Fibroblast of mammary gland (primary cell): ENCODE measurements around the gene FAT1.

Source experiments
- DNase-seq: peaks from one replicate; pipeline ENCODE4 v3.0.0-alpha.2; 2010; ENCODE audit warnings: low read depth
- H3K4me3 ChIP-seq: 2 replicates; pipeline ENCODE4 v1.5.1; 2011; ENCODE audit warnings: low read depth, mild to moderate bottlenecking, low read length, moderate library complexity; ENCODE audit not compliant: control insufficient read depth
- TF ChIP-seq, protein P1 (sequence below): conservative IDR thresholded peaks from 2 replicates; pipeline ENCODE4 v1.5.1; 2011; ENCODE audit warnings: low read depth, low read length, inconsistent platforms; ENCODE audit not compliant: control insufficient read depth, insufficient read depth

The FAT1 gene

DNA sequence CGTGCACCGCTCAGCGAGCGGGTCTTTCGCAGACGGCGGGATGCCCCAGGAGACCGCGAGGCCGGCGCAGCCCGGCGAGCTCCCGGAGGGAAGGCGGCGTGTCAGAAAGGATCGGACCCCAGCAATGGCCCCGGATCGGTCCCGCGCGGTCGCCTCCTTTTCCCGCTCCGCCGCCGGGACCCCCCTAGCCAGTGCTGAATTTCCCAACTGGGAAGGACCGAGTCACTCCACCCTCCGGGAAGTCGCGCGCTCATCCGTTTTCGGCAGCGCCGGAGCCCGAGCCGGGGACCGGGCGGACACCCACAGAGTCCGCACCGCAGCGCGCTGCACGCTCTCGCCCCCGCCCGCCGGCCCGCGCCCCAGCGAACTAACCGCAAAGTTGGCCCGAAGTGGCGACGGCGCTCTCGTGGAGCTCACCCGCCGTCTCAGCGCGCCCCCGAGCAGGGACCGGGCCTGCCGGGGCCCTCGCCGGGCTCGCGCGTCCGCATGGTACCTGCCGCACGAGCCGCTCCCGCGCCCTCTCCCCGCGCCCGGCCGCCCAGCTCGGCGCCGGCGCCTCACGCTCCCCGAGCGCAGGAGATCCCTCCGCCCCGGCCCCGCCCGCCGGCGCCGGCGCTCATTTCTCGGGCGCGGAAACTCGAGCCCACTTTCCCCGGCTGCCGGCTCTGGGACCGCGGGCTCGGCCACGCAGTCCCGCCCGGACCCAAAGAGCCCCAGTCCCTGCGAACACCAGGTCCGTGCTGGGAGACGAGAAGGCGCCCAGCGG is at the start of gene FAT1:
TSS of gene FAT1 (minus strand) at position 565 of the 766 bp plus-strand sequence. CDS start 14,029 bp downstream, outside the sequence.
- DNase-seq, result peak; percentile 72
- TF ChIP-seq, protein P1, sequence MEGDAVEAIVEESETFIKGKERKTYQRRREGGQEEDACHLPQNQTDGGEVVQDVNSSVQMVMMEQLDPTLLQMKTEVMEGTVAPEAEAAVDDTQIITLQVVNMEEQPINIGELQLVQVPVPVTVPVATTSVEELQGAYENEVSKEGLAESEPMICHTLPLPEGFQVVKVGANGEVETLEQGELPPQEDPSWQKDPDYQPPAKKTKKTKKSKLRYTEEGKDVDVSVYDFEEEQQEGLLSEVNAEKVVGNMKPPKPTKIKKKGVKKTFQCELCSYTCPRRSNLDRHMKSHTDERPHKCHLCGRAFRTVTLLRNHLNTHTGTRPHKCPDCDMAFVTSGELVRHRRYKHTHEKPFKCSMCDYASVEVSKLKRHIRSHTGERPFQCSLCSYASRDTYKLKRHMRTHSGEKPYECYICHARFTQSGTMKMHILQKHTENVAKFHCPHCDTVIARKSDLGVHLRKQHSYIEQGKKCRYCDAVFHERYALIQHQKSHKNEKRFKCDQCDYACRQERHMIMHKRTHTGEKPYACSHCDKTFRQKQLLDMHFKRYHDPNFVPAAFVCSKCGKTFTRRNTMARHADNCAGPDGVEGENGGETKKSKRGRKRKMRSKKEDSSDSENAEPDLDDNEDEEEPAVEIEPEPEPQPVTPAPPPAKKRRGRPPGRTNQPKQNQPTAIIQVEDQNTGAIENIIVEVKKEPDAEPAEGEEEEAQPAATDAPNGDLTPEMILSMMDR, result no peak
- peak within 1 kb of the TSS; percentile 90 for H3K4me3 ChIP-seq

GRCh38 chr4:186772936-186773487 is 49.4 kb upstream of the FAT1 start:
- no peak overlapping the region for H3K4me3 ChIP-seq
- TF ChIP-seq, protein P1, result no peak
- no peak for DNase-seq

DNA sequence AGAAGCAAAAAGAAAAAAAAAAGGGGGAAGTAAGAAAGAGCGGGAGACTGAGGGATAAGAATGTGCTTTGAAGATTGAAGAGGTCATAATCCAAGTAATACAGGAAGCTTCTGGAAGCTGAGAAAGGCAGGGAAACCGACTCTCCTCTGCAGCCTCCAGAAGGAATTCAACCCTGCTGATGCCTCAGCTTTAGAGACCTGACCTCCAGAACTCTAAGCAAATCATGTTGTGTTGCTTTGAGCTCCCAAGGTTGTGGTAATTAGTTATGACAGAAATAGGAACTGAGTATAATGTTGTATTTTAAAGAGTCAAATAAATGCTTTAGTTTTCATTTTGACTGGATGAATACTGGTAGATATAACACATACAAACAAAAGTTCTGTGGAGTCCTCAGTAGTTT is 48.0 kb upstream of the FAT1 start:
- TF ChIP-seq, protein P1, result no peak
- no peak for DNase-seq
- H3K4me3 ChIP-seq, result no peak overlapping the region

DNA sequence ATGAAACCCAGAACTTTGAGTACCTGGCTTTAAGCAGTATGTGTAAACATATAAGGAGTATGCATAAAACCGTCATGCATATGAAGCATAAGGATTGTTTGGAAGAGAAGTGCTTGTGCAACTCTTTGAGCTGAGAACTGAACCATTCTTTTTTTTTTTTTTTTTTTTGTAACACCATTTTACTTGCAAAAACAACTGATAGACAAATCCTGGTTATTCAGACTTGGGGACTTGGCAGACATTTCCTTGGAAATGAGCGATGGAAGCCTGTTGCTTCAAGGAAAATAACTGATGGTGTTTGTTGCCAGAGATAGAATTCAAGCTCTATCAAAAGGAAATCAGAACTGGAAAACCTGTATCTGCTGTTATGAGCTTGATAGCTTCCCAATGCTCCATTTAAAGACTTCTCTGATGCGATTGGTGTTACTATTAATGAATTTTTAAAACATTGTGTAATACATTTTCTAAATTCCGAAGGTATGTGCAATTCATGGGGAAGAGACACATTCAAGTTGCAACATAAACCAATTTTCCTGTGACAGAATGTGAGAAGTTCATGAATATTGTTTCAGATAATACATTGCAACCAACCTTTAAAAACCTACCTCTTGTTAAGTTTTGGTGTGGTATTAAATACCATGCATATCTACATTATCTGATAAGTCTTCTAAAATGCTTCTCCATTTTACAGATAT is 47.0 kb upstream of the FAT1 start:
- TF ChIP-seq, protein P1, result no peak
- H3K4me3 ChIP-seq, result no peak overlapping the region
- peak; percentile 54 for DNase-seq

GRCh38 chr4:186767794-186768193 is 44.1 kb upstream of the FAT1 start:
- DNase-seq, result no peak
- no peak overlapping the region for H3K4me3 ChIP-seq
- TF ChIP-seq, protein P1, result no peak

DNA sequence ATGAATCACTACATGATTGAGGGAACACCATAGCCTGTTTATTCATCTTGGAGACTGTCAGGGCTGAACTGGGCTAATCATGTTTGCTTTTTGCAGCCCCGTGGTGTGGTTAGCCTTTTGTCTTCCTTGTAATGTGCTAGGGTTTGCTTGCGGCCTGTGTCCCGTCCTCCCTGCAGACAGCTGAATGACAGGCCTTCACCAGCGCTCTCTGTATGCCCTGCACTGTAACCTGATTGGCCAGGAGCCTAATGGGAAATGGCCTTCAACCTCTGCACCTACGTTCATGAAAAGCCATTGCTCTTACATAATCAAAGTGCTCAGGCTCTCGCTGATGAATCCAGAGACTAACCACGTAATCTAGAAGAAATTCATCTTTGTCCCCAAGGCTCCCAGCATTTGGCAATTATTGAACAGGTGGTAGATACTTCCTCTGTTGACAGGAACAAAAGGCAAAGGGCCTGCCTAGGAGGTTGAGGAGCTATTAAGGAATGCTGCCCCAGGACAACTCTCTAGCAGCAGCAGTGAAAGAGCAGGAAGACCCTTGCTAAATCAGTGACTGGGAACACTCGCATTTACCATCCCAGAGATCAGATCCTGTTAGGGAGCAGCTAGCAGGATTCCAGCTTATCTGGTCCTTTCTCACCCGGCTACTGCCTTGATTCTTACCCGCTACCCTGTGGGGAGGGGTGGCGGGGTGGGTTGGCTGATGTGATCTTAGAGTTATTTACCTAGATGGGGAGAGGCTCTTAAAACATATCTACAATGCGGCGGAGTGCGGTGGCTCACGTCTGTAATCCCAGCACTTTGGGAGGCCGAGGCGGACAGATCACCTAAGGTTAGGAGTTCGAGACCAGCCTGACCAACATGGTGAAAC is 42.3 kb upstream of the FAT1 start:
- TF ChIP-seq, protein P1, result no peak
- no peak for DNase-seq
- H3K4me3 ChIP-seq, result no peak overlapping the region
